H9 (cell line): ENCODE data around the gene NPHS2. TPM values are rescaled to one million over a fixed set of nuclear protein-coding genes. Genes with fewer than 3 reads are reported as not detected.
A peak's percentile ranks its signal among the peaks of the same experiment; 100 is the strongest.

Experiments
- DNase-seq: peaks from one replicate; pipeline ENCODE4 v3.0.0-alpha.2; 2017
- H2AFZ ChIP-seq: one replicate; pipeline ENCODE4 v1.6.1; 2013; ENCODE audit warnings: mild to moderate bottlenecking, low read length, control low read depth, moderate library complexity
- H2AK5ac ChIP-seq: 2 replicates; pipeline ENCODE4 v1.6.1; 2013; ENCODE audit warnings: low read length, control low read depth, mixed read lengths; ENCODE audit not compliant: insufficient read length
- H2BK120ac ChIP-seq: one replicate; pipeline ENCODE4 v1.6.1; 2013; ENCODE audit warnings: low read depth, mild to moderate bottlenecking, low read length, control low read depth, inconsistent platforms; ENCODE audit not compliant: poor library complexity, severe bottlenecking
- H2BK12ac ChIP-seq: 2 replicates; pipeline ENCODE4 v1.6.1; 2013; ENCODE audit warnings: low read length, control low read depth, mixed read lengths, low read depth; ENCODE audit not compliant: insufficient read length
- H2BK15ac ChIP-seq: 2 replicates; pipeline ENCODE4 v1.6.1; 2013; ENCODE audit warnings: low read depth, low read length, control low read depth
- H2BK20ac ChIP-seq: one replicate; pipeline ENCODE4 v1.6.1; 2013; ENCODE audit warnings: low read depth, mild to moderate bottlenecking, low read length, control low read depth, inconsistent platforms; ENCODE audit not compliant: poor library complexity, severe bottlenecking
- H2BK5ac ChIP-seq: 2 replicates; pipeline ENCODE4 v1.6.1; 2013; ENCODE audit warnings: low read length, control low read depth, mixed read lengths; ENCODE audit not compliant: insufficient read length
- H3K14ac ChIP-seq: 2 replicates; pipeline ENCODE4 v1.6.1; 2013; ENCODE audit warnings: low read length, control low read depth; ENCODE audit not compliant: insufficient read depth
- H3K18ac ChIP-seq: 2 replicates; pipeline ENCODE4 v1.6.1; 2013; ENCODE audit warnings: low read depth, mild to moderate bottlenecking, mixed read lengths, low read length, control low read depth; ENCODE audit not compliant: insufficient read length
- H3K23ac ChIP-seq: 2 replicates; pipeline ENCODE4 v1.6.1; 2013; ENCODE audit warnings: low read length, control low read depth, mixed read lengths, low read depth; ENCODE audit not compliant: insufficient read length
- H3K23me2 ChIP-seq: 2 replicates; pipeline ENCODE4 v1.6.1; 2013; ENCODE audit warnings: low read depth, mild to moderate bottlenecking, mixed read lengths, low read length, control low read depth; ENCODE audit not compliant: insufficient read length, poor library complexity, severe bottlenecking
- H3K27ac ChIP-seq: 2 replicates; pipeline ENCODE4 v1.5.1; 2013; ENCODE audit warnings: low read length, control low read depth, mixed read lengths, low read depth; ENCODE audit not compliant: insufficient read length
- H3K27me3 ChIP-seq: 2 replicates; pipeline ENCODE4 v1.6.1; 2013; ENCODE audit warnings: low read length, control low read depth, inconsistent platforms; ENCODE audit not compliant: insufficient read depth
- H3K4ac ChIP-seq: 2 replicates; pipeline ENCODE4 v1.6.1; 2013; ENCODE audit warnings: low read depth, mild to moderate bottlenecking, control low read depth, inconsistent platforms, low read length, moderate library complexity
- H3K4me1 ChIP-seq: 2 replicates; pipeline ENCODE4 v1.6.1; 2013; ENCODE audit warnings: low read length, control low read depth, inconsistent platforms; ENCODE audit not compliant: insufficient read depth
- H3K4me2 ChIP-seq: 2 replicates; pipeline ENCODE4 v1.6.1; 2013; ENCODE audit warnings: low read length, control low read depth, mixed read lengths; ENCODE audit not compliant: insufficient read length, insufficient read depth
- H3K56ac ChIP-seq: 2 replicates; pipeline ENCODE4 v1.6.1; 2013; ENCODE audit warnings: low read depth, mild to moderate bottlenecking, mixed read lengths, low read length, control low read depth; ENCODE audit not compliant: insufficient read length
- H3K79me1 ChIP-seq: 2 replicates; pipeline ENCODE4 v1.6.1; 2013; ENCODE audit warnings: low read depth, mild to moderate bottlenecking, moderate library complexity, low read length, control low read depth, inconsistent platforms; ENCODE audit not compliant: insufficient read depth, poor library complexity, severe bottlenecking
- H3K79me2 ChIP-seq: 2 replicates; pipeline ENCODE4 v1.6.1; 2013; ENCODE audit warnings: low read length, control low read depth, inconsistent platforms; ENCODE audit not compliant: insufficient read depth
- H3K9ac ChIP-seq: 2 replicates; pipeline ENCODE4 v1.6.1; 2013; ENCODE audit warnings: low read length, control low read depth, mixed read lengths; ENCODE audit not compliant: insufficient read length; ENCODE audit errors: extremely low read depth
- H3K9me3 ChIP-seq: one replicate; pipeline ENCODE4 v1.6.1; 2013; ENCODE audit warnings: low read depth, low read length, inconsistent platforms; ENCODE audit not compliant: control insufficient read depth
- H3T11ph ChIP-seq: one replicate; pipeline ENCODE4 v1.6.1; 2013; ENCODE audit warnings: mild to moderate bottlenecking, low read length, control low read depth, inconsistent platforms
- H4K20me1 ChIP-seq: one replicate; pipeline ENCODE4 v1.6.1; 2013; ENCODE audit not compliant: control insufficient read depth, insufficient read length, insufficient read depth
- H4K5ac ChIP-seq: 2 replicates; pipeline ENCODE4 v1.6.1; 2013; ENCODE audit warnings: low read depth, mild to moderate bottlenecking, mixed read lengths, low read length, control low read depth; ENCODE audit not compliant: insufficient read length
- H4K8ac ChIP-seq: replicated peaks from 2 replicates; pipeline ENCODE4 v1.6.1; 2013; ENCODE audit warnings: low read length, control low read depth, mixed read lengths, low read depth; ENCODE audit not compliant: insufficient read length
- H4K91ac ChIP-seq: 2 replicates; pipeline ENCODE4 v1.6.1; 2013; ENCODE audit warnings: low read depth, mild to moderate bottlenecking, moderate library complexity, mixed read lengths, low read length, control low read depth; ENCODE audit not compliant: insufficient read length
- H3K27ac Mint-ChIP-seq, 3 experiments: 2 replicates in 2 of 3; 3 replicates in 1 of 3; pipeline ENCODE4 v1.8.0; 2020 to 2021; ENCODE audit warnings: mixed read lengths in 3 of 3, mild to moderate bottlenecking in 1 of 3, moderate library complexity in 1 of 3
- H3K27me3 Mint-ChIP-seq: 2 replicates; pipeline ENCODE4 v1.8.0; 2021; ENCODE audit warnings: low read depth, mild to moderate bottlenecking, moderate library complexity, mixed read lengths
- H3K36me3 Mint-ChIP-seq, 3 experiments: 2 replicates in 2 of 3; 3 replicates in 1 of 3; pipeline ENCODE4 v1.8.0; 2020 to 2021; ENCODE audit warnings: low read depth in 3 of 3, mixed read lengths in 3 of 3; ENCODE audit not compliant: insufficient read depth in 1 of 3
- H3K4me1 Mint-ChIP-seq, 2 experiments: 2 replicates each; pipeline ENCODE4 v1.8.0; 2020; ENCODE audit warnings: mixed read lengths in 2 of 2
- H3K4me3 Mint-ChIP-seq, 2 experiments: 2 replicates in 1 of 2; 3 replicates in 1 of 2; pipeline ENCODE4 v1.8.0; 2020 to 2021; ENCODE audit warnings: mild to moderate bottlenecking in 2 of 2, mixed read lengths in 2 of 2, moderate library complexity in 1 of 2
- H3K9me3 Mint-ChIP-seq, 2 experiments: 2 replicates in 1 of 2; 3 replicates in 1 of 2; pipeline ENCODE4 v1.8.0; 2020; ENCODE audit warnings: mild to moderate bottlenecking in 2 of 2, mixed read lengths in 2 of 2, moderate library complexity in 1 of 2
- CTCF ChIP-seq: fragments of 200-600 bp; sonication (generic); conservative IDR thresholded peaks from 3 replicates; pipeline ENCODE4 v1.8.0; 2021; ENCODE audit warnings: antibody characterized with exemption, mild to moderate bottlenecking
- total RNA-seq: library from RNA; stranded (reverse); gene quantifications from 2 replicates; pipeline ENCODE4 v1.2.1, GENCODE V29; 2021

The NPHS2 gene
- total RNA-seq, 1 experiment from 2014 or later, result not detected

DNA sequence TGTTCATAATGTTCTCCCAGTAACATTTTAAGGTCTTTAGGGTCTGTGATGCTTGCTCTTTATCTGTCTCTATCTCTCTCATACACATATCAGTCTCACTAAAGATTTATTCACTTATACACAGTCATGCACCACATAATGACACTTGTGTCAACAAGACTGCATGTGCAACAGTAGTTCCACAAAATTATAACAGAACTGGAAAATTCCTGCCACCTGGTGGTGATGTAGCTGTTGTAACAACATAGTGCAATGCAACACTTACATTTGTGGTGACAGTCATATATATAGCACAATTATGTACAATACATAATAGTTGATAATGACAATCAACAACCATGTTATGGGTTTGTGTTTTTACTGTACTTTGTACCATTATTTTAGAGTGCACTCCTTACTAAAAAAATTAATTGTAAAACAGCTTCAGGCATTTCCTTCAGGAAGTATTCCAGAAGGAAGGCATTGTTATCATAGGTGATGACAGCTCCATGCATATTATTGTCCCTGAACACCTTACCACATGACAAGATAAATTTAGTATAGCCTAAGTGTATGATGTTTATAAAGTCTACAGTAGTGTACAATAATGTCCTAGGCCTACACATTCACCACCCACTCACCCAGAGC, 24.0 kb upstream of the NPHS2 start:
- no peak overlapping the region for H2AFZ ChIP-seq
- H3K9me3 ChIP-seq, result no peaks in the 10 kb centered on the region
- H3K4ac ChIP-seq, result no peak overlapping the region
- no peak overlapping the region for H2BK12ac ChIP-seq
- H3K14ac ChIP-seq, result no peak overlapping the region
- Mint-ChIP-seq H3K36me3 (peaks cover 2 to 10% (median 5%) of the 10 kb centered on the region in 3 experiments; a peak in 5 of 7 replicates), H3K4me3 (no peak overlapping the region), H3K27me3 (no peaks in the 10 kb centered on the region), H3K9me3 (peaks cover 5 to 12% of the 10 kb centered on the region in 2 experiments; a peak in 3 of 5 replicates), H3K4me1 (no peaks in the 10 kb centered on the region), H3K27ac (no peak overlapping the region)
- H3K27ac ChIP-seq, result no peak overlapping the region
- no peak overlapping the region for H3K18ac ChIP-seq
- no peak overlapping the region for H2BK15ac ChIP-seq
- no peaks in the 10 kb centered on the region for H3K4me1 ChIP-seq
- H2BK20ac ChIP-seq, result no peak overlapping the region
- H2AK5ac ChIP-seq, result no peak overlapping the region
- no peak overlapping the region for H2BK5ac ChIP-seq
- no peak for DNase-seq
- H4K91ac ChIP-seq, result no peak overlapping the region
- no peaks in the 10 kb centered on the region for H3K79me2 ChIP-seq
- no peaks in the 10 kb centered on the region for H3K23me2 ChIP-seq
- no peak overlapping the region for H4K8ac ChIP-seq
- no peaks in the 10 kb centered on the region for H4K20me1 ChIP-seq
- H4K5ac ChIP-seq, result no peak overlapping the region
- H3K56ac ChIP-seq, result no peak overlapping the region
- no peak overlapping the region for H3K23ac ChIP-seq
- no peak overlapping the region for H3K4me2 ChIP-seq
- no peak overlapping the region for H3T11ph ChIP-seq
- no peak overlapping the region for H3K9ac ChIP-seq
- no peaks in the 10 kb centered on the region for H3K27me3 ChIP-seq
- H3K79me1 ChIP-seq, result no peaks in the 10 kb centered on the region
- H2BK120ac ChIP-seq, result no peak overlapping the region
- peak; percentile 61 for TF ChIP-seq CTCF
